Muscle layer of duodenum (tissue), 2 donors: Measurements from ENCODE around the gene FOXN4.

Experiments used
- H3K27ac ChIP-seq: one replicate; pipeline ENCODE4 v1.7.0; 2013; ENCODE audit warnings: mild to moderate bottlenecking, low read length
- H3K27me3 ChIP-seq: one replicate; pipeline ENCODE4 v1.7.0; 2013; ENCODE audit warnings: low read depth, mild to moderate bottlenecking, control low read depth, low read length
- H3K36me3 ChIP-seq, 2 donors: one replicate each; pipeline ENCODE4 v1.7.0; 2013; ENCODE audit warnings: low read length in 2 of 2, control low read depth in 1 of 2, mild to moderate bottlenecking in 1 of 2; ENCODE audit not compliant: insufficient read depth in 2 of 2, control insufficient read depth in 1 of 2
- H3K4me1 ChIP-seq, 2 donors: one replicate each; pipeline ENCODE4 v1.7.0; 2013; ENCODE audit warnings: low read length in 2 of 2, mild to moderate bottlenecking in 2 of 2, control low read depth in 1 of 2, moderate library complexity in 1 of 2; ENCODE audit not compliant: insufficient read depth in 2 of 2, control insufficient read depth in 1 of 2
- H3K4me3 ChIP-seq, 2 donors: one replicate each; pipeline ENCODE4 v1.7.0; 2013; ENCODE audit warnings: low read length in 2 of 2, low read depth in 1 of 2, mild to moderate bottlenecking in 1 of 2
- H3K9me3 ChIP-seq, 2 donors: one replicate each; pipeline ENCODE4 v1.7.0; 2013; ENCODE audit warnings: low read length in 2 of 2, control low read depth in 1 of 2, mild to moderate bottlenecking in 1 of 2; ENCODE audit not compliant: control insufficient read depth in 1 of 2
- donor health status: healthy.

Gene FOXN4

GRCh38 chr12:109266106-109266879 is 42.8 kb downstream of the FOXN4 start:
- Histone ChIP-seq H3K27ac (no peak overlapping the region), H3K27me3 (no peaks in the 10 kb centered on the region), H3K4me1 (no peaks in the 10 kb centered on the region), H3K36me3 (peaks cover 26 to 66% of the 10 kb centered on the region in 2 donors), H3K9me3 (peaks cover 0 to 5% of the 10 kb centered on the region in 2 donors), H3K4me3 (no peak overlapping the region)

GRCh38 chr12:109264943-109265650 is 44.0 kb downstream of the FOXN4 start:
- Histone ChIP-seq H3K4me3 (no peak overlapping the region), H3K27me3 (no peaks in the 10 kb centered on the region), H3K36me3 (peaks cover 38 to 68% of the 10 kb centered on the region in 2 donors), H3K9me3 (no peaks in the 10 kb centered on the region), H3K4me1 (no peaks in the 10 kb centered on the region), H3K27ac (no peak overlapping the region)

- no peaks in the 10 kb centered on the region for H3K4me1 ChIP-seq
- no peaks in the 10 kb centered on the region for H3K9me3 ChIP-seq
- peaks cover 43 to 76% of the 10 kb centered on the region in 2 donors for H3K36me3 ChIP-seq
- H3K27ac ChIP-seq, result no peak overlapping the region
- no peaks in the 10 kb centered on the region for H3K27me3 ChIP-seq
- H3K4me3 ChIP-seq, result no peak overlapping the region
These were observed 44.8 kb downstream of the FOXN4 start for GRCh38 chr12:109264095-109264942.

GRCh38 chr12:109263439-109263838 is 45.6 kb downstream of the FOXN4 start:
- no peaks in the 10 kb centered on the region for H3K9me3 ChIP-seq
- no peaks in the 10 kb centered on the region for H3K27me3 ChIP-seq
- no peaks in the 10 kb centered on the region for H3K4me1 ChIP-seq
- H3K27ac ChIP-seq, result no peak overlapping the region
- no peak overlapping the region for H3K4me3 ChIP-seq
- H3K36me3 ChIP-seq, result peaks cover 44 to 84% of the 10 kb centered on the region in 2 donors

- Histone ChIP-seq H3K36me3 (peaks cover 45 to 80% of the 10 kb centered on the region in 2 donors), H3K27ac (no peak overlapping the region), H3K9me3 (no peaks in the 10 kb centered on the region), H3K27me3 (no peaks in the 10 kb centered on the region), H3K4me3 (no peak overlapping the region), H3K4me1 (no peaks in the 10 kb centered on the region)
These were observed 47.1 kb downstream of the FOXN4 start for GRCh38 chr12:109261939-109262338.

GRCh38 chr12:109261087-109261486 is 48.0 kb downstream of the FOXN4 start:
- no peak overlapping the region for H3K4me3 ChIP-seq
- H3K36me3 ChIP-seq, result peaks cover 41 to 80% of the 10 kb centered on the region in 2 donors
- H3K4me1 ChIP-seq, result no peaks in the 10 kb centered on the region
- H3K27me3 ChIP-seq, result no peaks in the 10 kb centered on the region
- H3K9me3 ChIP-seq, result no peaks in the 10 kb centered on the region
- no peak overlapping the region for H3K27ac ChIP-seq

GRCh38 chr12:109259545-109259895 is 49.6 kb downstream of the FOXN4 start:
- Histone ChIP-seq H3K27ac (no peak overlapping the region), H3K4me3 (no peak overlapping the region), H3K27me3 (no peaks in the 10 kb centered on the region), H3K9me3 (no peaks in the 10 kb centered on the region), H3K4me1 (no peaks in the 10 kb centered on the region), H3K36me3 (peaks cover 35 to 80% of the 10 kb centered on the region in 2 donors)

- Histone ChIP-seq H3K4me1 (no peaks in the 10 kb centered on the region), H3K36me3 (peaks cover 41 to 84% of the 10 kb centered on the region in 2 donors), H3K27ac (no peak overlapping the region), H3K27me3 (no peaks in the 10 kb centered on the region), H3K4me3 (no peak overlapping the region), H3K9me3 (peaks cover 0 to 3% of the 10 kb centered on the region in 2 donors)
These were observed 50.2 kb downstream of the FOXN4 start for GRCh38 chr12:109258607-109259544.

GRCh38 chr12:109258201-109258600 is 50.9 kb downstream of the FOXN4 start:
- Histone ChIP-seq H3K4me1 (no peaks in the 10 kb centered on the region), H3K27ac (no peak overlapping the region), H3K4me3 (no peak overlapping the region), H3K27me3 (no peaks in the 10 kb centered on the region), H3K36me3 (peaks cover 45 to 84% of the 10 kb centered on the region in 2 donors), H3K9me3 (peaks cover 0 to 5% of the 10 kb centered on the region in 2 donors)

GRCh38 chr12:109256011-109256410 is 53.1 kb downstream of the FOXN4 start:
- peaks cover 59 to 92% of the 10 kb centered on the region in 2 donors for H3K36me3 ChIP-seq

More at GRCh38 chr12:109256011-109256410, 53.1 kb downstream of the FOXN4 start:
- H3K27ac ChIP-seq, result no peak overlapping the region
- H3K9me3 ChIP-seq, result peaks cover 0 to 5% of the 10 kb centered on the region in 2 donors
- H3K4me3 ChIP-seq, result no peak overlapping the region
- no peaks in the 10 kb centered on the region for H3K27me3 ChIP-seq
- no peaks in the 10 kb centered on the region for H3K4me1 ChIP-seq
